NCI-H1092 treated with DMSO at 0.1 percent for 48 hours (cell line): Measurements from ENCODE around the gene IVL.

Experiments used
- DNase-seq: peaks from one replicate; lab custom pipeline; 2025; lab: John Stamatoyannopoulos, UW

Gene IVL

DNA sequence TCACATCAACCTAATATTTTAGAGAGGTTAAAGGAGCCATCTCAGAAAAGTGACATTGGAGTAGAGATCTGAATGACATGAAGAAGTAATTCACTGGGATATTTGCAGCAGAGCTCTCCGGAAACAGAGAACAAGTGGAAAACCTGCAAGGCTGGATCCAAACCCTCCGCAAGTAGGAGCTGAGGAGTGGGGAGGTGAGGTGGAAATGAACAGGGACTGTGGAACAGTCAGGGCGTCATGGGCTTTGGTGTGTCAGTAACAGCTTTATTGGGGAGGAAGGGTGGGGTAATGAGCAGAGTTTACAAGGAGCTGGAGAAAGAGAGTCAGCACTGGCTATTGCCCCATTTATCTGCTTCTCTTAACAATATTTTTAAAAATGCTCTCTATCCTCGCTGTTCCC, 9.3 kb upstream of the IVL start:
- DNase-seq = no peak

- no peak for DNase-seq
These were observed 8.5 kb upstream of the IVL start for GRCh38 chr1:152899883-152900282.

GRCh38 chr1:152901631-152902030, 6.7 kb upstream of the IVL start:
- DNase-seq = no peak

GRCh38 chr1:152902636-152903035, 5.7 kb upstream of the IVL start:
- no peak for DNase-seq

DNA sequence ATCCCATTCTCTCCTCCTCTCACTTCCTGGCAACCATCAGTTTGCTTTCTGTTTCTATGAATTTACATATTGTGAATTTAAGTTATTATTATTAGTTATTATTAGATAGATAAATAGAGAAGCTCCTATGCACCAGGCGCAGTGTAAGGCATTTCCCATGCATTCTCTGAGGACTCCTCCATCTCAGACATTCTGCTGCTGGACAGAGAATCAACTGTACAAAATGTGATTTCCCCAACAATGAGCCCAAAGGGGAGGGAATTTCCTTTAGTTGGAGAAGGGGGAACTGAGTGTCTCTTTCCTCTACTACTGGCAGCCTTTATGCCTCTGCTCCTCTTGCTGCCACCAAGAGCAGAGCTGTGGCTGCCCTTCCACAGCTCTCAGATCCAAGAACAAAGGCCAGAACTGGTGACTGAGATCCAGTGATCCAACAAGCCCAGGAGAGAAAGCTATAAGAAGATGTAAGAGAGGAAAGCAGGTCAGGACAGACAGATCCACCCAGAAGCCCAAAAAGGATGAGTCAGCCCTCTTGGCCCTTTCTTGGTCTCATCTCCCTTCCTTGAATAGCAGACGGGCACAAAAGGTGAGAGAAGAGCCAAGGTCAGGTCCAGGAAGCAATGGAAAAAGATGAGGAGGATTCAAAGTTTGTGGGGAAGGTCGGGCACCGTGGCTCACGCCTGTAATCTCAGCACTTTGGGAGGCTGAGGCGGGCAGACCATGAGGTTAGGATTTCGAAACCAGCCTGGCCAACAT, 3.5 kb upstream of the IVL start:
- DNase-seq = no peak

- DNase-seq = no peak
These were observed 2.3 kb upstream of the IVL start for GRCh38 chr1:152906023-152906565.

DNA sequence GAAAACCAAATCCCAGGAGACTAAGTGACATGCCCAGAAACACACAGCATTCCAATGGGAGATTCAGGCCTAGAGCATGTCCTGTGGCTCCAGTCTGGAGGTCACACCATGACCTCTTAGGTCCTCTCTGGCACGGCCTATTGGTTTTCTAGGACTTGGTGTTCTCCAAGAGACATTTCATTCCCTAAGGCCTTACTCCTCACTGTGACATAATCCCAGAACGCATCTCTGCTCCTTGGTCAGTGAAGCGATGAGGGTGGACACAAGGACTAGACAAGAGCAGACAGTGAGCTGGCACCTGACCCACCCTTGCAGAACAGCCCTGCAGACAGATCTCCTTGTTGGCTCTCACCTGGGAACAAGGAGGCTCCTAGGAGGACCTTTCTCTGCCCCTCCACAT, 860 bp downstream of the IVL start:
- DNase-seq = no peak

DNA sequence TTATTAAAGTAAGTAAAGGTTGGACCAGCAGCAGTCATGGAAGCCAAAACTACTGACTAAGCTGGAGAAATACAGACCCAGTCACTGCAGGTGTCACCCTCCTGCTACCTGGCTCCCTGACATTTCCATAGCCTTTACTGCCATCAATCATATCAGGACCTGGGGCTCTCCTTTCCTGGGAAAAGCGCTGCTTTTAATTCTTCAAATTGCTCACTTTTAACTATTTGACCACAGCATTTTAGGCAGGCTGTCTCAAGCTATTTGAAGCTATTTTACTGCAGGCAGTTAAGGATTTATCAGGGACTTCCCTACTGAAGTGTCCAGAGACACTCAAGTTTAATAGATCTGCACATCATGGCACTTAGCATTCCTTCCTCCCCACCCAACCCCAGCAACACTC, 4.1 kb downstream of the IVL start:
- no peak for DNase-seq

DNA sequence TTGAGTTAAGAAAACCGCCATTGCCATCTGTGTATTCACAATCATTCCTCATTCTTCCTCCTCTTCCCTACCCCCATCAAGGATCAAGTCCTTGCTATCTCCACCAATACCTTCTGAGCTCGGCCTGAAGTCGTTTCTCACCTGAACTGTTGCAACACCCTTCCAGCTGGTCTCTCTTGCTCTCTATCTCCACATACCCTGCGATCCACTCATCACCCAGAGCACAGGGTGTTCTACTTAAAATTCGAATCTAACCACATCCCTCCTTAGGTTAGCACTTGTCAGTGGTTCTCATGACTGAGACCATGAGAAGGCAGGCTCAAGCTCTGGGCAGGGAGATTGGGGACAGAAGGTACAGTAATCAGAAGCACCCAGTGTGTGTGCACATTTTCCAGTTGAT, 4.6 kb downstream of the IVL start:
- DNase-seq = no peak

GRCh38 chr1:152917794-152918193, 9.4 kb downstream of the IVL start:
- no peak for DNase-seq

GRCh38 chr1:152919071-152919470, 10.7 kb downstream of the IVL start:
- no peak for DNase-seq

- DNase-seq = no peak
These were observed 15.8 kb downstream of the IVL start for GRCh38 chr1:152924191-152924590.

- no peak for DNase-seq
These were observed 17.7 kb downstream of the IVL start for GRCh38 chr1:152926091-152926490.

GRCh38 chr1:152928671-152929070, 20.3 kb downstream of the IVL start:
- DNase-seq = no peak

- no peak for DNase-seq
These were observed 23.9 kb downstream of the IVL start for GRCh38 chr1:152932170-152932811.

GRCh38 chr1:152933196-152933595, 24.9 kb downstream of the IVL start:
- no peak for DNase-seq

- DNase-seq = no peak
These were observed 32.3 kb downstream of the IVL start for GRCh38 chr1:152940614-152941013.

GRCh38 chr1:152941037-152941711, 32.8 kb downstream of the IVL start:
- no peak for DNase-seq

DNA sequence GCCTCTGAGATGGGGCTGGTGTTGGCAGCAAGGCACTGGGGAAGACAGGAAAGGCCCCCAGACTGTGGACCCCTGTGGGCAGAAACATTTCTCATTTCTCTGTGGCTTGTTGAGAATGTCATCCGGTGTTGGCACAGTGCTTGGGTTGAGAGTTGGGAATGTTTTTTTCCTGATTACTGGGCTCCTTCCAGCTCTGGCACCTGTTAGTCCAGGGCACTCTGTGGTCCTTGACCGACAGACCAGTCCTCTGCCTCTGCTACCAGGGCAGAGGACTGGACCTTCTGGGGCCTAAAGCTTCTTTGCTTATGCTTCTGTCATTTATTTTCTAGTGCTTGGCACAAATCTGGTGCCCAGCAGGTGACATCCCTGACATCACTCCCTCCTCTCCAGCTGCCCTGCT, 33.8 kb downstream of the IVL start:
- no peak for DNase-seq

DNA sequence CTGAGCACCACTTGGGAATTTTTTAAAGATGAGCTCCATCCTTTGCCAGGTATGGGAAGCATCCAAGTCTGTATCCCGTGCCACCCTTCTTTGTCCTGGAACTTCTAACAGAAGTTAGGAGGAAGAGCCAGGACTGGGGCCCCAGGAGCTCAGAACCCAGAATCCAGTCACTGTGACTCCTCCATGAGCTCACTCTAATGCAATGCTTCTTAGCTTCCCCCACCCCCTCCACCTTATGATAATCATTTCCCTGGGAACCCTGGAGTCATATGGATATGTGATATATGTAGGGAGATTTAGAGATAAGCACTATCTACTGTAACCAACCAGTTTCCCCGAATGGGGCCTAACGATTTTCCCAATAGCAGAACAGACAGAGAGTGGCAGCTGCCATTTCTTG, 37.9 kb downstream of the IVL start:
- DNase-seq = no peak

GRCh38 chr1:152946651-152947256, 38.4 kb downstream of the IVL start, which contains the start of gene SPRR5:
Gene SPRR5, plus strand, starts transcription at chr1:152947206. Its CDS starts 1,349 bp downstream, at chr1:152948555.
- DNase-seq = no peak

DNA sequence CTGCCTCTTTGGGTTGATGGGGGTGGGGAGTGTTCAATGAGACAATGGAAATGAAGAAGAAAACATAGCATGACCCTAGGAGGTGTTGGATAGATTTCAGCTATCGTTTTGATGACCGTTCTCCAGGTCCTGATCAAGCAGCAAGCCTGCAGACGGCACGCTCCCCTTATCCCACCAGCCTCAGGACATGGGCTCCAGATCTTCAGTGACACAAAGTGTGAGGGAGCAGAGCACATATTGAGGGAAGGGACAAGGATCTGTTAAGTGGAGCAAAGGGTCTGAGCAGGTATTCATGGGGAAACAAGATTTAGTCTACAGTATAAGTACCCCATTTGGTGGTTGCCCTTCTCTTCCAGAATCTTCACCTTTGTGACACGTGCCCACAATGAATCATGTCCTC, 43.4 kb downstream of the IVL start:
- DNase-seq = no peak

- no peak for DNase-seq
These were observed 45.4 kb downstream of the IVL start for GRCh38 chr1:152953761-152954160.
